Neural cell (in vitro differentiated cells): ENCODE data around the gene MEA1. TPM values are rescaled to one million over a fixed set of nuclear protein-coding genes. Genes with fewer than 3 reads are reported as not detected.

ENCODE experiments used
- H2AFZ ChIP-seq: fragments of 200-600, 300-800 bp; sonication (generic), shearing (Covaris generic); 2 replicates; pipeline ENCODE4 v1.6.0; 2014; ENCODE audit warnings: low read depth, mild to moderate bottlenecking, antibody characterized with exemption, low read length, moderate library complexity
- H3F3A ChIP-seq: fragments of 200-600 bp; shearing (Covaris generic); 2 replicates; pipeline ENCODE4 v1.6.1; 2016; ENCODE audit warnings: mild to moderate bottlenecking, moderate library complexity, mixed read lengths, antibody characterized with exemption, low read length; ENCODE audit not compliant: insufficient read depth, poor library complexity, severe bottlenecking
- H3K27ac ChIP-seq: fragments of 200-600, 300-800 bp; sonication (generic), shearing (Covaris generic); 2 replicates; pipeline ENCODE4 v1.5.1; 2014; ENCODE audit warnings: mild to moderate bottlenecking, low read length, moderate library complexity
- H3K27me3 ChIP-seq: fragments of 300-800, 200-600 bp; sonication (generic), shearing (Covaris generic); 2 replicates; pipeline ENCODE4 v1.6.0; 2014; ENCODE audit warnings: mild to moderate bottlenecking, low read depth, low read length, moderate library complexity; ENCODE audit not compliant: insufficient read depth
- H3K36me3 ChIP-seq: fragments of 300-800, 200-600 bp; sonication (generic), shearing (Covaris generic); 2 replicates; pipeline ENCODE4 v1.5.1; 2014; ENCODE audit warnings: mild to moderate bottlenecking, antibody characterized with exemption, low read length, moderate library complexity; ENCODE audit not compliant: insufficient read depth
- H3K4me2 ChIP-seq: fragments of 300-800, 200-600 bp; sonication (generic), shearing (Covaris generic); 2 replicates; pipeline ENCODE4 v1.6.0; 2014; ENCODE audit warnings: mild to moderate bottlenecking, low read length
- H3K4me3 ChIP-seq: fragments of 300-800, 200-600 bp; sonication (generic), shearing (Covaris generic); 2 replicates; pipeline ENCODE4 v1.5.1; 2014; ENCODE audit warnings: mild to moderate bottlenecking, low read length, moderate library complexity
- H3K79me2 ChIP-seq: fragments of 200-600 bp; shearing (Covaris generic); replicated peaks from 2 replicates; pipeline ENCODE4 v1.6.0; 2014; ENCODE audit warnings: mild to moderate bottlenecking, low read length, moderate library complexity; ENCODE audit not compliant: insufficient read depth
- H3K9ac ChIP-seq: fragments of 300-800, 200-600 bp; sonication (generic), shearing (Covaris generic); 2 replicates; pipeline ENCODE4 v1.6.1; 2016; ENCODE audit warnings: mild to moderate bottlenecking, low read length, mixed read lengths
- H3K9me2 ChIP-seq: fragments of 200-600 bp; shearing (Covaris generic); 2 replicates; pipeline ENCODE4 v1.6.1; 2016; ENCODE audit warnings: mild to moderate bottlenecking, low read length, mixed read lengths; ENCODE audit not compliant: insufficient read depth
- H3K9me3 ChIP-seq: fragments of 200-600, 300-800 bp; sonication (generic), shearing (Covaris generic); 2 replicates; pipeline ENCODE4 v1.6.1; 2016; ENCODE audit warnings: mild to moderate bottlenecking, mixed run types, low read length, moderate library complexity, mixed read lengths
- H4K20me1 ChIP-seq: fragments of 200-600 bp; shearing (Covaris generic); 2 replicates; pipeline ENCODE4 v1.6.1; 2016; ENCODE audit warnings: mild to moderate bottlenecking, mixed run types; ENCODE audit not compliant: insufficient read depth
- EP300 ChIP-seq: fragments of 450-650 bp; conservative IDR thresholded peaks from 2 replicates; pipeline ENCODE4 v1.6.1; 2014; ENCODE audit warnings: antibody characterized with exemption, mild to moderate bottlenecking, moderate library complexity; ENCODE audit not compliant: poor library complexity, severe bottlenecking
- EZH2 ChIP-seq: fragments of 200-600, 300-800 bp; shearing (Covaris generic), sonication (generic); IDR thresholded peaks from 2 replicates; pipeline ENCODE4 v1.6.1; 2014; ENCODE audit warnings: antibody characterized with exemption, low read length, borderline replicate concordance, mild to moderate bottlenecking; ENCODE audit not compliant: insufficient read depth, poor library complexity, severe bottlenecking
- MXI1 ChIP-seq: fragments of 450-650 bp; conservative IDR thresholded peaks from 2 replicates; pipeline ENCODE4 v1.6.1; 2014; ENCODE audit warnings: antibody characterized with exemption, mild to moderate bottlenecking; ENCODE audit not compliant: poor library complexity, severe bottlenecking
- POLR2AphosphoS5 ChIP-seq: IDR thresholded peaks from 2 replicates; pipeline ENCODE4 v1.6.1; 2012
- RAD21 ChIP-seq: fragments of 450-650 bp; conservative IDR thresholded peaks from 2 replicates; pipeline ENCODE4 v1.6.1; 2014; ENCODE audit warnings: antibody characterized with exemption, mild to moderate bottlenecking, moderate library complexity
- SMC3 ChIP-seq: fragments of 450-650 bp; conservative IDR thresholded peaks from 2 replicates; pipeline ENCODE4 v1.6.1; 2014; ENCODE audit warnings: antibody characterized with exemption, mild to moderate bottlenecking, moderate library complexity; ENCODE audit not compliant: poor library complexity
- TAF1 ChIP-seq: IDR thresholded peaks from 2 replicates; pipeline ENCODE4 v1.6.1; 2012; ENCODE audit warnings: low read depth
- polyA plus RNA-seq: library from polyadenylated mRNA; depleted of rRNA; stranded (reverse); fragments of >200 nt; gene quantifications from 2 replicates; pipeline ENCODE4 v1.2.3, GENCODE V29; 2014
- TF ChIP-seq, protein P1 (sequence below): fragments of 450-650 bp; IDR thresholded peaks from 2 replicates; pipeline ENCODE4 v1.5.1; 2014; ENCODE audit warnings: antibody characterized with exemption, mild to moderate bottlenecking, moderate library complexity; ENCODE audit not compliant: poor library complexity, severe bottlenecking
- TF ChIP-seq, protein P2 (sequence below): IDR thresholded peaks from 2 replicates; pipeline ENCODE4 v1.6.1; 2012; ENCODE audit warnings: borderline replicate concordance

The MEA1 gene
- polyA plus RNA-seq, 1 donor from 2014 or later = 119 TPM

DNA sequence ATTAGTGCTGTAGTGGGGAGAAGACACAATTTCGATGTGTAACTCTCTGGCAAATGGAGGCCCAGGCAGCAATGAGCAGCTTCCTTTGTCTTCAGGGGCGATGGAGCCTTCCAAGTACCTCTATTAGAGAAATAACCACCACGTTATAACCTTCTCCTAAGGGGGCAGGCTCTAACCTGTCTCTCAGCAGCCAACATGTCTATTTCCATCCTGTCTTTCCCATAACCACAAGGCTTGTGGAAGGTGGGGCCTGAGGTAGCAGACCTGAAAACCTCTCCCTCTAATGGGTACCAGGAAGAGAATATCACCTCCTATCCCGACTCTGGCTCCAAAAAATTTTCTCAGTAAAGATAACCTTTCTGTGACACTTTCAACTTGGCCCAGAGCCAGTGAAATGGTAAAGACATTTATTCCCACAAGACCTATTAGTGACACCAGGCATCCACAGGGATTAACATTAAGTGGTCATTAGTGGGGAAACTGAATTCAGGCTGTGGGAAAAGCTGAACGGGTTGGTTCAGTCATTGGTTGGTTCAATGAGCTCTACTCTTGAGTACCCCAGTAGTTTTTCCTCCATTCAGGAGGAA, 38.7 kb downstream of the MEA1 start:
- H2AFZ ChIP-seq = no peak overlapping the region
- no peaks in the 10 kb centered on the region for H3K9me2 ChIP-seq
- H3K36me3 ChIP-seq = no peaks in the 10 kb centered on the region
- H3K9ac ChIP-seq = no peak overlapping the region
- H3K4me3 ChIP-seq = no peak overlapping the region
- no peak overlapping the region for H3K4me2 ChIP-seq
- no peak overlapping the region for H3K27ac ChIP-seq
- TF ChIP-seq EZH2 (no peak), SMC3 (no peak), EP300 (no peak), POLR2AphosphoS5 (no peak), MXI1 (no peak), TAF1 (no peak), RAD21 (no peak)
- TF ChIP-seq, protein P1, sequence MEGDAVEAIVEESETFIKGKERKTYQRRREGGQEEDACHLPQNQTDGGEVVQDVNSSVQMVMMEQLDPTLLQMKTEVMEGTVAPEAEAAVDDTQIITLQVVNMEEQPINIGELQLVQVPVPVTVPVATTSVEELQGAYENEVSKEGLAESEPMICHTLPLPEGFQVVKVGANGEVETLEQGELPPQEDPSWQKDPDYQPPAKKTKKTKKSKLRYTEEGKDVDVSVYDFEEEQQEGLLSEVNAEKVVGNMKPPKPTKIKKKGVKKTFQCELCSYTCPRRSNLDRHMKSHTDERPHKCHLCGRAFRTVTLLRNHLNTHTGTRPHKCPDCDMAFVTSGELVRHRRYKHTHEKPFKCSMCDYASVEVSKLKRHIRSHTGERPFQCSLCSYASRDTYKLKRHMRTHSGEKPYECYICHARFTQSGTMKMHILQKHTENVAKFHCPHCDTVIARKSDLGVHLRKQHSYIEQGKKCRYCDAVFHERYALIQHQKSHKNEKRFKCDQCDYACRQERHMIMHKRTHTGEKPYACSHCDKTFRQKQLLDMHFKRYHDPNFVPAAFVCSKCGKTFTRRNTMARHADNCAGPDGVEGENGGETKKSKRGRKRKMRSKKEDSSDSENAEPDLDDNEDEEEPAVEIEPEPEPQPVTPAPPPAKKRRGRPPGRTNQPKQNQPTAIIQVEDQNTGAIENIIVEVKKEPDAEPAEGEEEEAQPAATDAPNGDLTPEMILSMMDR = no peak
- TF ChIP-seq, protein P2, sequence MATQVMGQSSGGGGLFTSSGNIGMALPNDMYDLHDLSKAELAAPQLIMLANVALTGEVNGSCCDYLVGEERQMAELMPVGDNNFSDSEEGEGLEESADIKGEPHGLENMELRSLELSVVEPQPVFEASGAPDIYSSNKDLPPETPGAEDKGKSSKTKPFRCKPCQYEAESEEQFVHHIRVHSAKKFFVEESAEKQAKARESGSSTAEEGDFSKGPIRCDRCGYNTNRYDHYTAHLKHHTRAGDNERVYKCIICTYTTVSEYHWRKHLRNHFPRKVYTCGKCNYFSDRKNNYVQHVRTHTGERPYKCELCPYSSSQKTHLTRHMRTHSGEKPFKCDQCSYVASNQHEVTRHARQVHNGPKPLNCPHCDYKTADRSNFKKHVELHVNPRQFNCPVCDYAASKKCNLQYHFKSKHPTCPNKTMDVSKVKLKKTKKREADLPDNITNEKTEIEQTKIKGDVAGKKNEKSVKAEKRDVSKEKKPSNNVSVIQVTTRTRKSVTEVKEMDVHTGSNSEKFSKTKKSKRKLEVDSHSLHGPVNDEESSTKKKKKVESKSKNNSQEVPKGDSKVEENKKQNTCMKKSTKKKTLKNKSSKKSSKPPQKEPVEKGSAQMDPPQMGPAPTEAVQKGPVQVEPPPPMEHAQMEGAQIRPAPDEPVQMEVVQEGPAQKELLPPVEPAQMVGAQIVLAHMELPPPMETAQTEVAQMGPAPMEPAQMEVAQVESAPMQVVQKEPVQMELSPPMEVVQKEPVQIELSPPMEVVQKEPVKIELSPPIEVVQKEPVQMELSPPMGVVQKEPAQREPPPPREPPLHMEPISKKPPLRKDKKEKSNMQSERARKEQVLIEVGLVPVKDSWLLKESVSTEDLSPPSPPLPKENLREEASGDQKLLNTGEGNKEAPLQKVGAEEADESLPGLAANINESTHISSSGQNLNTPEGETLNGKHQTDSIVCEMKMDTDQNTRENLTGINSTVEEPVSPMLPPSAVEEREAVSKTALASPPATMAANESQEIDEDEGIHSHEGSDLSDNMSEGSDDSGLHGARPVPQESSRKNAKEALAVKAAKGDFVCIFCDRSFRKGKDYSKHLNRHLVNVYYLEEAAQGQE = no peak
- no peaks in the 10 kb centered on the region for H4K20me1 ChIP-seq
- H3F3A ChIP-seq = no peaks in the 10 kb centered on the region
- no peaks in the 10 kb centered on the region for H3K27me3 ChIP-seq
- no peaks in the 10 kb centered on the region for H3K9me3 ChIP-seq
- H3K79me2 ChIP-seq = peaks cover 6% of the 10 kb centered on the region

DNA sequence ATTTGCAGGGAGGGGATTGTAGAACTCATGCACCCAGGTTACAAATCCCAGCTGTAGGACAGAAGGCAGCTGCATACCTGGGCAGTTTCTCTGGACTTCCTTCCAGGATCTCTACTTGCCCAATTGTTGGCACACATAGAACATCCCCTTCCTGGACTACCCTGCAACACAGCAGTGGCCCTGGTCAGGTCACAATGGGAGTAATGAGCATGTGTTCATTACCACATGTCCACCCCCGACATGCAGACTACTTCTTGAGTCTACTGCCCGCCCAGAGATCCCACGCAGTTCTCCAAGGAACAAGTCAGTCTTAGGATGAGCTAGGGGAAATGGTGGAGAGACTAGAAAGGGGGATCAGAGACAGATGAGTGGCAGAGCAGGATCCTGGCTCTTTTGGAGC, 39.8 kb downstream of the MEA1 start:
- Histone ChIP-seq H3K4me3 (no peak overlapping the region), H3K4me2 (no peak overlapping the region), H3K27ac (no peak overlapping the region), H3K9me2 (no peaks in the 10 kb centered on the region), H4K20me1 (no peaks in the 10 kb centered on the region), H2AFZ (no peak overlapping the region), H3K79me2 (peaks cover 6% of the 10 kb centered on the region), H3F3A (no peaks in the 10 kb centered on the region), H3K9me3 (no peaks in the 10 kb centered on the region), H3K9ac (no peak overlapping the region), H3K36me3 (no peaks in the 10 kb centered on the region), H3K27me3 (no peaks in the 10 kb centered on the region)
- TF ChIP-seq, protein P2 = no peak
- TF ChIP-seq, protein P1 = no peak
- TF ChIP-seq SMC3 (no peak), POLR2AphosphoS5 (no peak), RAD21 (no peak), MXI1 (no peak), EZH2 (no peak), EP300 (no peak), TAF1 (no peak)
